ENCODE results near the gene ECEL1.
"Not testable (repeated sequence)": the region's sequence is repeated elsewhere in the genome, so short reads cannot be mapped to it uniquely, and the experiment has no call there.

Gene ECEL1

GRCh38 chr2:232487385-232488096 is at the start of gene ECEL1:
Gene ECEL1 (minus strand): TSS chr2:232487834. CDS start chr2:232486653, 1,181 bp downstream.
- DNase-seq (ENCODE audit: low read depth, low spot score), result no peak

- no peak for DNase-seq (ENCODE audit: low read depth, low spot score)
Observed at GRCh38 chr2:232537079-232537478, 49.4 kb upstream of the ECEL1 start.

- no peak for DNase-seq (ENCODE audit: low read depth, low spot score)
Observed at GRCh38 chr2:232535761-232536530, 48.3 kb upstream of the ECEL1 start.

GRCh38 chr2:232534940-232535651 is 47.5 kb upstream of the ECEL1 start:
- no peak for DNase-seq (ENCODE audit: low read depth, low spot score)

- DNase-seq (ENCODE audit: low read depth, low spot score), result no peak
Observed at GRCh38 chr2:232533944-232534710, 46.5 kb upstream of the ECEL1 start.

GRCh38 chr2:232532821-232533220 is 45.2 kb upstream of the ECEL1 start:
- not testable (repeated sequence) for DNase-seq (ENCODE audit: low read depth, low spot score)

GRCh38 chr2:232532419-232532818 is 44.8 kb upstream of the ECEL1 start:
- no peak for DNase-seq (ENCODE audit: low read depth, low spot score)

GRCh38 chr2:232530626-232531260 is 43.1 kb upstream of the ECEL1 start:
- DNase-seq (ENCODE audit: low read depth, low spot score), result no peak

- DNase-seq (ENCODE audit: low read depth, low spot score), result no peak
Observed at GRCh38 chr2:232529806-232530547, 42.3 kb upstream of the ECEL1 start.

GRCh38 chr2:232528746-232529460 is 41.3 kb upstream of the ECEL1 start:
- DNase-seq (ENCODE audit: low read depth, low spot score), result no peak

GRCh38 chr2:232527905-232528470 is 40.4 kb upstream of the ECEL1 start:
- no peak for DNase-seq (ENCODE audit: low read depth, low spot score)

GRCh38 chr2:232526372-232526941 is 38.8 kb upstream of the ECEL1 start:
- no peak for DNase-seq (ENCODE audit: low read depth, low spot score)

- no peak for DNase-seq (ENCODE audit: low read depth, low spot score)
Observed at GRCh38 chr2:232525791-232526371, 38.2 kb upstream of the ECEL1 start, which contains the start of gene CHRND. Gene CHRND (plus strand): TSS chr2:232526160. CDS start chr2:232526216, 56 bp downstream.

- DNase-seq (ENCODE audit: low read depth, low spot score), result no peak
Observed at GRCh38 chr2:232525199-232525598, 37.6 kb upstream of the ECEL1 start.

GRCh38 chr2:232524771-232525170 is 37.1 kb upstream of the ECEL1 start:
- no peak for DNase-seq (ENCODE audit: low read depth, low spot score)

- no peak for DNase-seq (ENCODE audit: low read depth, low spot score)
Observed at GRCh38 chr2:232523682-232524597, 36.3 kb upstream of the ECEL1 start.

- no peak for DNase-seq (ENCODE audit: low read depth, low spot score)
Observed at GRCh38 chr2:232523402-232523681, 35.7 kb upstream of the ECEL1 start.
